GM19438 (cell line): ENCODE results near the gene PNPLA2.

ENCODE experiments used
- ATAC-seq: cut with Tn5 transposase; IDR thresholded peaks from one replicate; pipeline ENCODE4 v1.9.1; 2021; ENCODE audit warnings: low read depth; ENCODE audit not compliant: unreplicated experiment

The PNPLA2 gene

DNA sequence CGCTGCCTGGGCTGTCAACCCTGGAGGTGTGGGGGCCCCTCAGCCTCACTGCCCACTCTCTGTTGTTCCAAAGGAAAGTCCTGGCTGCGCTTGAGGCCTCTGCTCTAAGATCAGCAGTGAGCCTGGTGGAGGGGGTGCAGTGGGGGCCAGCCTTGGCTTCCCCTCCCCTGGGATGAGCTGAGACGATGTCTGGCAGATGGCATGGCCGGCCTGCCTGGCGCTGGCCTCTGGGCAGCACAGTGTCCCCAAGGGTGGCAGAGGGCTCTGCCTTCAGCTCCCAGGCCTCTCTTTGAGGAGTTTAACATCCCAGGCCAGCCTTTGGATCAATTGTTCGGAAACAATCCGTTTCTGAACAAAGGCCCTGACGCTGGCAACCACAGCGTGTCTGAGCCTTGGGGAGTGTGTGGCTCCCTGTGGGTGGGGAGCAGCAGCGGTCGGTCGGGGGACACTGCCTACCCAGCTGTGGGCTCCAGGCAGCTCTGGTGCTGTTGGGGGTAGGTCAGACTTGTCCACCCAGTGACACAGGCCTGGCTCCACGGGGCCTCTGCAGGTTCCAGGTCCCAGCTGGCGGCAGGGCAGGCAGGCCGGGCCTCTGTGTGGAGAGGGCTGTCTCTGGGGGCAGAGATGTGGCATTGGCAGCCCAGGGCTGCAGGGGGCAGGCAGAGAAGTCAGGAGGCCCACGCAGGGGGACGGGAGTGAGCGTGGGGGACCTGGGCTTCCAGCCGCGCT, 36.1 kb downstream of the PNPLA2 start:
- no peak for ATAC-seq

DNA sequence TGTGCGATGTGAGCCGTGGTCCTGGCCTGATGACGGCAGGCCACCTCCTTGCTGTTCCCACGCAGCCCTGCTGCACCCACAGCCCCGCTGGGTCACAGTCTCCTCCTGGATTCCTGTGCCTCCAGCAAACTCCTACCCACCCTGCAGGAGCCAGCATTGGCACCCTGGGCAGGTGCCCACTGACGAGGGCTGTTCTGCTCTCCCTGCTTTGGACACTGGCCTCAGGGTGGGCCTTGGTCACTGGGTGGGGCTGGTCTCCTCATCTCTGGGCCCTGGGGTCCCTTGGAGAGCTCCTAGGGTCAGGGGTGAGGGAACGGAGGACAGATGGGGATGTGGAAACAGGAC, 36.6 kb downstream of the PNPLA2 start:
- ATAC-seq, result no peak

DNA sequence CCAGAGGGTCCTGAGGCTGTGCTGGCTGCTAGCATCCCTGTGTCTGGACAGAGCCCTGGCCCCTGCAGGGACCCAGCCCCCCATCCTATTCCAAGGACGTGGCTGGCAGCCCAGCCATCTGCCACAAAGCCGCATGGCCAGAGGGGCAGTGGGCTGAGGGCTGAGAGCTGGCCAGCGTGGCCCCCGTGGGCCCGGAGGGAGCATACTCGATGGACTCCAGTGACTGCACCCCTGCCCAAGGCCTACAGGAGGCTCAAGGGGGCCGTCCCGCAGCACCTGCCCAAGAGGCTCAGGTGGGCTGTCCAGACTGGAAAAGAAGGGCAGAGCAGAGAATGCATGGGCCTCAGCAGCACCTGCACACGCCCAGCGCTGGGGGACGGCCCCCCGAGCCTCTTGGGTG, 37.1 kb downstream of the PNPLA2 start:
- no peak for ATAC-seq

DNA sequence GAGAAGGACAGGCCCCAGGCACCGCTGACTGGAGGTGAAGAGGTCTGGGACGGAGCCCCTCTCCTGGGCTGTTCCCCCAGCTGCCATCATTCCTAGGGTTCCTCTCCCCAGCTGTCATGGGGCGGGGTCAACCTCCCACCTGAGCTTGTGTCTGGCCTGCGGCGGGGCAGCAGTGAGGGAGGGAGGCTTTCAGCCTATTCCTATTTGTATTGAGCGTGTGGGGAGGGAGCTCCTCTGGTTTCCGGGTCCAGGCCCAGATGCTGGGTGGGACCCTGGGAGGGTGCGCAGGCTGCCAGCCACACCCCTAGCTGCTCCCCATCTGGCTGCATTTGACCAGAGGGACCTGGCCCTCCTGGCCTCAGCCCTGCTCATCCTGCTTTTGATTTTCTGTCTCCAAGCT, 37.7 kb downstream of the PNPLA2 start:
- no peak for ATAC-seq

DNA sequence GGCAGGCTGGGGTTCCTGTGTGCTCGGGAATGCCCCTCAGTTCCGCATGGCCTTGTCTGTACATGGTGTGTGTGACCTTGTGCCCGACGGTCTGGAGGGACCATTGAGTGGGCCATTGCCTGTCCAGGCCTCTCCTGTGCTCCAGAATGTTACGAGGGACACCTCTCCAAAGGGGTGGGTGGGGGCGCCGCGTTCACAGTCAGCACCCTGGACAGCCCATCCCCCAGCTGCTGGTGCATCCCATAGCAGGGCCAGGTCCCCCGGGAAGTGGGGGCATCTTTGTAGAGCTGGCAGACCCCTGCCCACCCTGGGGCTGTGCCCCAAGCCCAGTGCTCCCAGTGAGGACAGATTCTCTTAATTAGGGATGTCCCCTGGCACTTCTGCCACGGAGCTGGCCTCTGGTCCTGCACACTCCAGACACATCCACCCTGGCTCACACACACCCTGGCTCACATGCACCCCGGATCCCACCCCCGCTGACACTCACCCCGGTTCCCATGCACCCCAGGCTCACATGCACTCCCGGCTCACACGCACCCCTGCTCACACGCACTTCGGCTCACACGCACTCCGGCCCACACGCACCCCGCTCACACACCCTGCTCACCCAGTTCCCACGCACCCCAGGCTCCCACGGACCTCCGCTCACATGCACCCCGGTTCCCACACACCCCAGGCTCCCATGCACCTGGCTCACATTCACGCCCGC, 39.5 kb downstream of the PNPLA2 start:
- no peak for ATAC-seq

DNA sequence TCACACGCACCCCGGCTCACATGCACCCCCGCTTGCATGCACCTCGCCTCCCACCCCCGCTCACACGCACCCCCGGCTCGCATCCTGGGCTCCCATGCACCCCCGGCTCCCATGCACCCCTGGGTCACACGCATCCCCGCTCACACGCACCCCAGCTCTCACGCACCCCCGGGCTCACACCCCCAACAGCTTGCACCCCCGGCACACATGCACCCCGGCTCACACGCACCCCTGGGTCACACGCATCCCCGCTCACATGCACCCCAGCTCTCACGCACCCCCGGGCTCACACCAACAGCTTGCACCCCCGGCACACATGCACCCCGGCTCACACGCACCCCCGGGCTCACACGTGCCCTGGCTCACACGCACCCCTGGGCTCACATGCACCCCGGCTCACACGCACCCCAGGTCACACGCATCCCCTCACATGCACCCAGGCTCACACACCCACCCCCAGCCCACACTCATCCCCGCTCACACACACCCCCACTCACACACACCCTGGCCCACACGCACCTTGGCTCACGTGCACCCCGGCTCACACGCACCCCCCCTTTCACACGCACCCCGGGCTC, 40.1 kb downstream of the PNPLA2 start:
- no peak for ATAC-seq

DNA sequence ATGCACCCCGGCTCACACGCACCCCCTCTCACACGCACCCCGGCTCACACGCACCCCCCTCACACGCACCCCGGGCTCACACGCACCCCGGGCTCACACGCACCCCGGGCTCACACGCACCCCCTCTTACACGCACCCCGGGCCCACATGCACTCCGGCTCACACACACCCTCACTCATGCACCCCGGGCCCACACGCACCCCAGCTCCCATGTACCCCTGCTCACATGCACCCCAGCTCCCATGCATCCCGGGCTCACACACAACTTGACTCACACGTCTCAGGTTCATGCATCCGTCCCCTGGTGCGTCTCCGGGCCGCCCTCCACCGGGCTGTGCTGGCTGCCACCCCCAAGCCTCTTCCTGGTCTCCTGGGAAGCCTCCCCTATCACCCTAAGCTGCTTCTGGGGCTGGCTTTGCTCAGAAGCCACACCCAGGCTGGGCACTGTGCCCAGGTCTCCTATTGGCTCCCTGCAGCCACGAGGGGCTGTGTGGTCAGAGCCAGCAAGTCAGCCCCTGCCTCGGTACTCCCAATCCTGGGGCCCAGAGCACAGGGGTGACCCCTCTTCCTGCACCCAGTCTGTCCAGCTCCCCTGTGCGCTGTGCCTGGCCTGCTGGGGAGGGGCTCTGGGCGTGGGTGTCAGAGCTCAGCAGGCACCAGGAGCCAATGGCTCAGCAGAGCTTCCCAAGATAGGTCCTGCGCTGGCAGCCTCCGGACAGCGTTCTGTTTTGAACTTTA, 40.8 kb downstream of the PNPLA2 start:
- no peak for ATAC-seq

DNA sequence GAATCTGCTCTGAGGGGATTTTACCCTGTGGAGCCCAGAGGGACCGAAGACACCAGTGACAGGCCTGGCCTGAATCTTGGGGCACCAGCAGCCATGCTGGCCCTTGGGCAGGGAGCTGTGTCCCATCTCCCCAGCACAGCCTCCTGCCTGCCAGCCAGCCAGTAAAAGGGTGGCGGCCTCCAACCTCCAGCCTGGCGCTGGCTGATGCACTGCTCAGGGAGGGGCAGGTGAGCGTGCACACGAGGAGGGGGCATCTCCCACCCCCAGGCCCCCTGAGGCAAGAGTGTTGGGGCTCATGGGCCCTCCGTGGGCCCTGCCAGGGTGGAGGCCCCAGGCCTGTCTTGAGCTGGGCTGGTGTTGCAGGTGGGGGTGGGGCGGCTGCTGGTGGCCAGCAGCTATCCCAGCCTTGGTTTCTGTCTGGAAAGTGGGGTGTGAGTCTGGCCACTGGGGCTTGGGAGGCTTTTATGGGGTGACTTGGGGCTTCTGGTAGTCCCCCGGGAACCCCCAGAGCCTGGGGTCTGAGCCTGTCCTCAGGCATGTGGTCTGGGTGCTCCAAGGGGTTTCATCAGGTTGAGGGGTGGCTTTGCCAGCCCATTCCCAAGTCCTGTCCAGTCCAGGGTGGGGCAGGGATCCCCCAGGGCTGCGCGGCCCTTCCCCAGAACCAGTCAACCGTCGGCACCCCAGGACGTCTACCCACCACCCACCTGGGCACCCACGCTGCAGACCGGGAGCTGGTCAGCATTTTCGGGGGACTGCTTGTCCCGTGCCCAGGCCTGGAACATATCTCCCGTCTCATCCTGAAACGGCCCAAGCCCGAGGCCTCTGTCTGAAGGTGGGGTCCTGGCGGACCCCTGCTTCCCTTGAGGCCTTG, 41.8 kb downstream of the PNPLA2 start:
- ATAC-seq, result no peak

DNA sequence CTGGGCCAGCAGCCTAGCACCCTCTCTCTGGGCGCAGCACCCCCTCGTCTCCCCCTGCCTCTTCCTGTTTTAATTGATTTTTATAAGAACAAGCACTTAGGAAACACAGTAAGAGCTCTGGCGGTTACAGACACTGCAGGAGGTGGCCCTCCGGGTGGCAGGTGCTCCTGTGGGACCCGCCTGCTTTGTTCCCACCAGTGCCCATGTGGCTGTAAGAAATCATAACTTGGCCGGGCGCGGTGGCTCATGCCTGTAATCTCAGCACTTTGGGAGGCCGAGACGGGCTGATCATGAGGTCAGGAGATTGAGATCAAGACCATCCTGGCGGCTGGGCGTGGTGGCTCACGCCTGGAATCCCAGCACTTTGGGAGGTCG, 42.4 kb downstream of the PNPLA2 start:
- ATAC-seq, result no peak

DNA sequence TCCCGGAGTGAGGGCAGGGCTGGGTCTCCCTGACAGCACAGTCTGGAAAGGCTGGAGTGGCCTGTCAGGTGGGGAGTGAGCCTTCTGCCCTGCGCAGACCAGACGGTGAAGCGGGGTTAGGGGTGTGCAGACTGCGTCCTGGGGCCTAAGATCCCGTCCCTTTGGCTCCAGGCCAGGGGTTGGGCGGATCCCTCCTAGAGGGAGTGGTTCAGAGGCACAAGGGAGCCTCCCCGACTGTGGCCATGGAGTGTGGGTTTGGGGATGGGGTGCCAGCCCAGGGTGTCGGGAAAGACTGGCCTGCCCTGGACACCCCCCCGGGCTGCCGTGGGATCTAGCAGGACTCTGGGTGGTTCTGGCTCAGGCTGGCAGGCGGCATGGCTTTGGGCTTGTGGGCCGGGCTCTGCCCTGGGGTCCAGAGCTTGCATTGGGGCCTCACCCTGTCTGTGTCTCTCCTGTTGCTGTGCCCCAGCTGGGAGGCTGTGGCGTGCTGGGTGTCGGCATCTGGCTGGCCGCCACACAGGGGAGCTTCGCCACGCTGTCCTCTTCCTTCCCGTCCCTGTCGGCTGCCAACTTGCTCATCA, 43.5 kb downstream of the PNPLA2 start:
- ATAC-seq, result no peak

DNA sequence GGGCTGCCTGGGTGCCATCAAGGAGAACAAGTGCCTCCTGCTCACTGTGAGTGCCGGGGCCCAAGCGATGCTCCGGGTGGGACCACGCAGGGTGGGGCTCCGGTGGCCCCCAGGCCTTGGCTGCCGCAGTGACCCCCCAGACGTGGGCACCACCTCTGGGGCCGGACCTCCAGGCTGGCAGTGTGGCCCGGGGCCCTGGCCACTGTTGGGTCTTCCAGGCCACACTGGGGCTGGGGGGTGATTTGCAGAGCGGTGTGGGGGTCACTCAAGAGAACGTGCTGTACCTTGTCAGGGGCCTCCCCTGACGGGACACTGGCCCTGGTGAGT, 43.9 kb downstream of the PNPLA2 start:
- no peak for ATAC-seq

DNA sequence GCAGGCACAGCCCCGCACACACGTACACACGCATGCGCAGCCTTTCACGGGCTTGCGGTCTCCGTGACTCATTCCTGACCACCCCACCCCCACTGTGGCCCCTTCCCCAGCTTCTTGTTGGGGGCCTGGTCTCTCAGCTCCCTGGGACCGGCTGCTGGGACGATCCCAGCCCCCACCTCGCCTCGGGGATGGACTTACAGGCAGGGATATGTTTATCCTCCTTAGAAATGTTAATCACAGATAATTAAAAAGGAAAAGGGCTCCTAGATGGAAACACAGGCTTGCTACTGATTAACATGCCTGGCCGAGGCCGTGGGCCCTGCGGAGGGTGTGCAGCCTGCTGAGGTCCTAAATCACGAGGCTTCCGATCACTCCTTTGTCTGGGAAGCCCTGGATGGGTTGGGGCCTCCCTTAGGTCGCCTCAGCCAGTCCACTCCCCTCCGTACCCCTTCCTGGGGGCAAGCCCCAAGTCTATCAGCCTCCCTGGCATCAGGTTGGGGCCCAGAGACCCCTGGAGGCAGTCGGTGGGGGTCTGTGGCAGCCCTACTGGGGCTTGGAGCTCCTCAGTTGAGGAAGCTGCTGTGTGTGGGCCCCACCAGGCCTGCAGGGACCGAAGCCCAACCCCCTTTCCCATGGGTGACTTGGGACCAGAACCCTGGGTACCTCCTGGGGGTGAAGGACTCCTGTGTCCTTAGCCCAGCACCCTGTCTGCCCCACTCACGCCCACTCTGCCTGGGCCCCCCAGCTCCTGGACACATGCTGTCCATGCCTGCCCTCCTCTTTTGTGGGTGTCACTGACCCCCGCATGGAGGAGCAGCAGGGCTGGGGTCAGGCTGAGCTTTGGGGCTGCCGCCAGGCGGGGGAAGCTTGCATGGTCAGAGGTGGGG, 44.6 kb downstream of the PNPLA2 start:
- no peak for ATAC-seq

DNA sequence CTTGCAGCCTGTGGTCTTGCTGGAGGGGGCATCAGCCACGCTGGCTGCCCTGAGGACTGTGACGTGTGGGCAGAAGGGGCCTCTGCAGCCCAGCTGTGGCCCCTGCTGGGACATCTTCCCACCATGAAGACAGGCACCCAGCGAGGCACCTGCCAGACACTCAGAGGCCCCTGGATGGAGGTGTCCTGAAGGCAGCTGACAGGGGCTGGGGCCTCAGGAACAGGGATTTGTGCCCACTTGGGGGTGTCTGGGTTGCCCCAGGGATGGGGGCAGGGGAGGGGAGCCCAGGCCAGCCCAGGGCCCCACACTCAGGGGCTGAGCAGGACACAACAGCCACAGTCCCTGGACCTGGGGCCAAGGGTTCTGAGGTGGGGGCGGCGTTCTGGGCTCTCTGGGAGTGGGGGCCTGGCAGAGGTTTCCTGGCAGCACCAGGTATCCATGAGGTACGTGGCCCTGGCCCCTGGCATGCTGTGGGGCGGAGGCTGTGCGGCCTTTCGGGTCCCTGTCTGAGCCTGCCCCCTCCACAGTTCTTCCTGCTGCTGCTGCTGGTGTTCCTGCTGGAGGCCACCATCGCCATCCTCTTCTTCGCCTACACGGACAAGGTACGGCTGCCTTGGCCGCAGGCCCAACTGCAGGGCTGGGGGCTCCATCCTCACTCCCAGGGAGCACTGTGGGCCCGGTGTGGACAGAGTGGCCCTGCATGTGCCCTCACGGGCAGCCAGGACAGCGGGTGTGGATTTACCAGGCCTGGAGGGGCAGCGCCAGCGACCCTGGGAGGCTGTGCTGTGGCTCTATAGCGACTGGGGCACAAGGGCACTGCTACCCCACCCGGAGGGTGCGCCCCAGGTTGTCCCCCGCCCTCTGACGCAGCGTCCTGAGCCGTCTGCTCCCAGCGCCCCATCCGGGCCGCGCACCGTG, 45.5 kb downstream of the PNPLA2 start:
- ATAC-seq, result no peak

DNA sequence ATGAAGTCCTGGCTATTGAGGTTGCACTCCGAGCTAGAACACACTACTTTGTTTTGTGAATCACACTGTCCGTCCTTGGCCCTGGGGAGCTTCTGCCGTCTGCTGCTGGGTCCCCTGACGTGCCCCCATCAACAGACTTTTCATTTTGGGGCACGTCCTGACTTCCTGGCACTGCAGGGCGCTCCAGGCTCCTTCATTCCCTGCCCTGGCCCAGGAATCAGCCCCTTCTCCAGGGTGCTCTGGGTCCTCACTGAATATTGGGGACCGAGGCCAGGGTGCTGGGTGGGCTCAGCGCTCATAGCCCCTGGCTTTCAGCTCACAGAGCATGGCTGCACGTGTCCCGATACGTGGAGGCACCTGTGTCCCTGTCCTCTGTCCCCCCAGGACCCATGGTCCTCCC, 46.2 kb downstream of the PNPLA2 start:
- ATAC-seq, result no peak

DNA sequence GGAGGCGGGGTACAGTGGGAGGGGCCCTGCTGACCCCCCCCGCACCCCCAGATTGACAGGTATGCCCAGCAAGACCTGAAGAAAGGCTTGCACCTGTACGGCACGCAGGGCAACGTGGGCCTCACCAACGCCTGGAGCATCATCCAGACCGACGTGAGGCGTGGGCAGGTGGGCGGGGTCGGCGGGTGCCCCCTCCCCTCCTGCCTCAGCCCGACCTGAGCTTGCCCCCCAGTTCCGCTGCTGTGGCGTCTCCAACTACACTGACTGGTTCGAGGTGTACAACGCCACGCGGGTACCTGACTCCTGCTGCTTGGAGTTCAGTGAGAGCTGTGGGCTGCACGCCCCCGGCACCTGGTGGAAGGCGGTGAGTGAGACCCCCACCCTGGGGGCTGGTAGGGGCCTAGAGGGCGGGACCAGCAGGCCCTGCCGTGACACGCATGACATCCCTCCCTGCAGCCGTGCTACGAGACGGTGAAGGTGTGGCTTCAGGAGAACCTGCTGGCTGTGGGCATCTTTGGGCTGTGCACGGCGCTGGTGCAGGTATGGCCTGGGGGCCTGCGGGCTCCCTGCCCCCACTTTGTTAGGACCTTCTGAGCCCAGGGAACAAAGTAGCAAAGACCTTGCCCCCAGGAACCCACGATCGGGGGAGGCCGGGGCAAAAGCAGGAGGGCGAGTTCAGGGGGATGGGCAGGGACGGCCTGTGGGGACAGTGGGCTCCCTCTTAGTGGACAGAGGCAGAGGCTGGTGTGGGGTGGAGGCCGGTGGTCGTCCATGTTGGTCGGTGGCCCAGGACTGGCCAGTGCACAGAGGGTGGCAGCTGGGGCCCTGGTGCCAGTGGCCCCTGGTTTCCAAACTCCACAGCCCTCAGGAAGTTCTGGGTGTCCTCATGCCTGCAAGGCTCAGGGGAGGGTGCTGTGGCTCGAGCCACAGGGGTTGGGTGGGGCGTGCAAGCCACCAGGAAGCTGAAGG, 47.0 kb downstream of the PNPLA2 start:
- no peak for ATAC-seq

DNA sequence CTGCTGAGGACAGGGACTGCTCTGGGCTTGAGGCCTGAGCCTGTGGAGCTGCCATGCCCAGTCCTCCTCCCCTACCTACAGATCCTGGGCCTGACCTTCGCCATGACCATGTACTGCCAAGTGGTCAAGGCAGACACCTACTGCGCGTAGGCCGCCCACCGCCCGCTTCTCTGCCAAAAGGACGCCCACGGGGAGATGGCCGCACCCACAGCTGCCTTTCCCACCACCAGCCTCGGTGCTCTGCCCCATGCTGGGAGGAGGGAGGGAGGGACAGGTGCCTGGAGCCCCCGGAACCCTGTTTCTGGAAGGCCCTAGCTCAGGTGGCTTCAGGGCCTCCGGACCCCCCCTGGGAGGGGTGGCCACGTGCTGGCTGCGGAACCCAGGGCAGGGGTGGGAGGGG, 47.8 kb downstream of the PNPLA2 start:
- no peak for ATAC-seq

DNA sequence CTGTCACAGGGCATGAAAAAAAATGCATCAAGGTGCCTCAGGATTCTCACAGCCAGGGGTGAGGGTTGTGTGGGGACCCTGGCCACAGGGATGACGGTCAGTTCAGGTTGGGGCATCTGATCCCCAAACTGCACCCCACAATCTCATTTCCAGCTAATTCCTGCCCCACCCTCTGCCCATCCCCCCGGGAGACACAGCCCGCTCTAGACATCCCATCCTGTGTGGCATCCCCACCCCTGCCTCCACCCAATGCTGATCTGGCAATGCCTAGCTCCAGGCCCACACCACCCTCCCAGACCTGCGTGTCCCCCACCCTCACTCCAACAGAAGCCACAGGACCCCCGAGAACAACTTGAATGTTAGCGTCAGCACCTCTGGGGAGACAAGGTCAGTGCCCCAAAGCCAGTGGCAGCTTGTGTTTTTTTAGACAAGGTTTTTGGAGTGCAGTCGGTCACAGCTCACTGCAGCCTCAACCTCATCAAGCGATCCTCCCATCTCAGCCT, 49.2 kb downstream of the PNPLA2 start:
- no peak for ATAC-seq
